SJSA1 (cell line): Measurements from ENCODE around the gene RADIL. TPM values are rescaled to one million over a fixed set of nuclear protein-coding genes. Genes with fewer than 3 reads are reported as not detected.

Source experiments
- DNase-seq, 2 experiments: peaks; one replicate each; pipeline ENCODE4 v3.0.0-alpha.2; 2015 to 2020; ENCODE audit warnings: low spot score in 2 of 2, low read depth in 1 of 2
- H3K27ac ChIP-seq: fragments of 250-450 bp; sonication (Bioruptor Pico); 2 replicates; pipeline ENCODE4 v1.5.1; 2020; ENCODE audit warnings: mild to moderate bottlenecking, moderate library complexity
- H3K27me3 ChIP-seq: fragments of 250-450 bp; sonication (Bioruptor Pico); replicated peaks from 2 replicates; pipeline ENCODE4 v1.5.1; 2020; ENCODE audit warnings: mild to moderate bottlenecking, moderate library complexity
- H3K36me3 ChIP-seq: fragments of 250-450 bp; sonication (Bioruptor Pico); 2 replicates; pipeline ENCODE4 v1.5.1; 2020; ENCODE audit warnings: mild to moderate bottlenecking
- H3K4me1 ChIP-seq: fragments of 250-450 bp; sonication (Bioruptor Pico); replicated peaks from 2 replicates; pipeline ENCODE4 v1.6.1; 2021; ENCODE audit warnings: mild to moderate bottlenecking
- H3K4me3 ChIP-seq: fragments of 250-450 bp; sonication (Bioruptor Pico); 2 replicates; pipeline ENCODE4 v1.5.1; 2020; ENCODE audit warnings: mild to moderate bottlenecking
- H3K9me3 ChIP-seq: fragments of 250-450 bp; sonication (Bioruptor Pico); replicated peaks from 2 replicates; pipeline ENCODE4 v1.5.1; 2020; ENCODE audit warnings: mild to moderate bottlenecking
- total RNA-seq: library from RNA; depleted of rRNA; stranded (reverse); fragments of >200 nt; shearing (Covaris generic); gene quantifications from 2 replicates; pipeline ENCODE4 v1.2.3, GENCODE V29; 2014

RADIL gene
- total RNA-seq, 1 experiment from 2014 or later: 0.24 TPM

DNA sequence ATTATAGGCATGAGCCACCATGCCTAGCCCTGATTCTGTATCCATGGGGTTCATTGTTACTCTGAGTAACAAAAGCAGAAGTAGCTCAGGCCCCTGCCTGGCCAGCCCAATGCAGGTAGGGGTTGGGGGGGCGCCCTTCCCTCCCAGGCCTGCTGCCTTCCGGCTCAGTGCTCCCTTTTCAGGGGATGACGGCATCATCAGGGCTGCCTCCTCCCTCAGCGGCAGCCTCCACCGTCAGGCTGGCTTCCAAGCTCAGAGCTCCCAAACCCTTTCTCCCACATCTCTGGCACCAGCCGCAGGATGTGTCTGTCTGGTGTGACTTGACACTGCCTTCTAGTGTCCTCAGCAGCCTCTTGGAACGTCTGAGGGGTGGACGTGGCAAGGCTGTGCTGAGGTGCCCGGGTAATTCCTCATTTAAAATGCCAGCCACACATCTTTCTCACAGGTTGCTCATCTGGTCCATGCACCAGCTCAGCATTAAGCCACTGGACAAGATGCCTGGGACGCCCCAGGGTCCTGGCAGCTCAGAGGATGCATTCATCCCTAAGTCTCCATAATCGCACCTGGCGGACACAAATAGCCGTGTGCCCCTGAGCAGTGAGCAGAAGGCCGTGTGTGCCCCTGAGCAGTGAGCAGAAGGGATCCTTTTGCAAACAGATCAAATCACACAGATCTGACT, 59.9 kb downstream of the RADIL start:
- peaks cover 38% of the 10 kb centered on the region for H3K27me3 ChIP-seq
- DNase-seq: no peak
- H3K9me3 ChIP-seq: no peaks in the 10 kb centered on the region
- no peaks in the 10 kb centered on the region for H3K4me1 ChIP-seq
- H3K36me3 ChIP-seq: no peaks in the 10 kb centered on the region
- H3K27ac ChIP-seq: no peak overlapping the region
- H3K4me3 ChIP-seq: no peak overlapping the region

DNA sequence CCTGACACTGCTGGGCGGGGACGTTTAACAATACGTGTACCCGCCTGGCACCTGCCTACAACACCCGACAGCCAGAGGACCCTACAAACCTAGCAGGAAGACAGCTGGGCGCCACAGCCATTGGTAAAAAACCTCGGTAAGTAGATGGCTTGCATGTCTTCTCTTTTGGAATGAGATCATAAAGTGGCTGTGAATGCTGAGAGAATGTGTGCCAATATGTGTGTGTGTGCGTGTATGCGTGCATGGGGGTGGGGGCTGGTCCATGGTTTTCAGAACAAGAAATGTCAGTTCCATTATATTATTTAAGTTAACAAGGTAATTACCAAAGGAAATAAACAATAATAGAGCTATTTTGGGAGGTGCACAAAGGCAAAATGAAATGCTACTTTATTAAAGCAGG, 60.8 kb downstream of the RADIL start:
- Histone ChIP-seq H3K9me3 (0 out of 2 replicates have a peak, but pooled peaks cover 2% of the 10 kb centered on the region), H3K4me1 (no peaks in the 10 kb centered on the region; the same call in 1 of the 2 replicates), H3K36me3 (no peaks in the 10 kb centered on the region), H3K27me3 (peaks cover 45% of the 10 kb centered on the region), H3K4me3 (no peak overlapping the region), H3K27ac (no peak overlapping the region)
- DNase-seq: no peak

DNA sequence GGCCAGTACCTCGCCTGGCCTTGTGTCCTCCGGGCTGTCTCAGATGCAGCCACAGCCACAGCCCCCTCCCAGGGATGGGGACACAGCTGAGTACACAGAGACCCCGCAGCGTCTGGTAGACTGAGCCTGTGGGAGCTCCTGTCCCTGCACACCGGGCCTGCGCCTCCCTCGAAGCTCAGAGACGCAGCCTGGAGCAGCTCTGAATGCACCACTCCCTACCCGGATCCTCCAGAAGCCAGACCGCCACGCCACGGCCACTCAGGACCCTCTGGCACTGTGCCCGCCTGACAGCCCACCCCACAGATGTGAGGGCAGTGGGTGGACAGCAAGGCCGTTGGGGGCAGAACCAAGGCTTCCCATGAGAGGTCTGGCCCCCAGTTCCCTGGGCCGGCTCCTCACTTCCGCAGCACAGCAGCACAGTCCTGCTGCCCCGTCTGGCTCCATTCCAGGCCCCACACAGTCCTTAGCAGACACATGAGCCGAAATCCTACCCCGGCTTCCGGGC, 62.5 kb downstream of the RADIL start:
- Histone ChIP-seq H3K4me3 (no peak overlapping the region), H3K9me3 (0 out of 2 replicates have a peak, but pooled peaks cover 2% of the 10 kb centered on the region), H3K27me3 (peaks cover 61% of the 10 kb centered on the region), H3K27ac (no peak overlapping the region), H3K36me3 (no peaks in the 10 kb centered on the region), H3K4me1 (no peaks in the 10 kb centered on the region; the same call in 1 of the 2 replicates)
- peak in 1 of 2 experiments; percentile 51 for DNase-seq

DNA sequence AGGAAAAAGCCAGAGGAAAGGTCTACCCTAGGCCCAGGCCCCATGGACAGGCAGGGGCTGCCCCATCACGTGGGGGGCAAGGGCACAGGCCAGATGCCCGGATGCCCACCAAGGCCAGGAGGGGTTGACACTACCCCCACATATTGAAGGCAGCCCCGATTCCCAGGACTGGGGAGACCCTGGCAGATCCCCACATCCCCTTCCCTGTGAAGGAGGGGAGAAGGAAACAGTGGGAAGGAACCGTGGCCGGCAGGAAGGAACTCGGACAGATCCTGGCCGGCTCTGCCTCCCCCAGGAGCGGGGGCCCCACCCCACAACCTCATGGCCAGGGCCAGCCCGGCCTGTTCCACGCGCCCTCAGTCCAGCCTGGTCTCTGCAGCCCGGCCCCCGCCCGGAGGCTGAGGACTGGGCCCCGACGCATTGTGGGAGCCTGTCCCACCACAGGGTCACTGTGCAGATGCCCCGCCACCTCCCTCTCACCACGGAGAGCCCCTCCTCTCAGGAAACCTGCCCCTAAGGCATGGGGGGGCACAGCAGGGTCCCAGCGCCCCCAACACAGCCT, 63.0 kb downstream of the RADIL start:
- DNase-seq: no peak
- Histone ChIP-seq H3K36me3 (no peaks in the 10 kb centered on the region), H3K27me3 (peaks cover 62% of the 10 kb centered on the region), H3K4me1 (no peaks in the 10 kb centered on the region; the same call in 1 of the 2 replicates), H3K27ac (no peak overlapping the region), H3K9me3 (0 out of 2 replicates have a peak, but pooled peaks cover 2% of the 10 kb centered on the region), H3K4me3 (no peak overlapping the region)

DNA sequence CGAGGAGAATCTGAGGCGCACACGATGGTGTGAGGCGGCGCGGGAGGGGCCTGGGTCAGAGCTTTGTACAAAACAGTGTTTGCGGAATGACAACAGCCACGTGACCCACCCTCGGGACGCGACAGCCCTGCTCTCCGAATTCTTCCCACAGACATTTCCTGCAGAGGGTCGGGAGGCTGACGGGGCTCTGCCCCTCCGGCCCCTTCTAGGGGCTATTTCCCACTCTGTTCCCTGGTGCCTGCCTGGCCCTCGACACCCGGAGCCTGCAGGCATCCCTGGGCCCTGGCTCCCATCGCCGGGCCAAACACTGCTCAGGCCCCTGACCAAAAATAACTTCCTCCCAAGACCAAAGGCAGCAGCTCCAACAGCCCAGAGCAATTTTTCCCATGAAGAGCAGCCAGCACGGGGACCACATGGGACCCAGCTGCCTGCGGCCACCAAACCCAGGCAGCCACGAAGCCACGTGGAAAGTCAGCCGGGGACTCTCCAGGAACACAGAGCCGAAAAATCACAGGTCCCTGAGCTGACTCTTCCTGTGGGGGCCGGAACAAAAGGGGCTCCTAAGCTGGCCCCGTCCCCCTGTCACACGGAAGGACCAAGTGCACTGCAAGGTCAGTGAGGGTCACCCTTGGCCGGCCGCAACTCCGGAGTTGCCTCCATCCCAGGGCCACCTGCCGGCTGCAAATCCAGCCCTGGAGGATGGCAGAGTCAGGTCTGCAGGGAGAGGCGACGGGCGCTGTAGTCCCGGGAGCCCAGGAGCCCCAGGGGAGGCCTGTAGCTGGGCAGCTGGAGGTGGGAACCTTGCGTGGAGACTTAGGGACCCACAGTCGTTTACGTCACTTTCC, 63.7 kb downstream of the RADIL start:
- Histone ChIP-seq H3K27me3 (peaks cover 62% of the 10 kb centered on the region), H3K36me3 (no peaks in the 10 kb centered on the region), H3K4me3 (no peak overlapping the region), H3K9me3 (0 out of 2 replicates have a peak, but pooled peaks cover 2% of the 10 kb centered on the region), H3K4me1 (no peaks in the 10 kb centered on the region; the same call in 1 of the 2 replicates), H3K27ac (no peak overlapping the region)
- DNase-seq: no peak

DNA sequence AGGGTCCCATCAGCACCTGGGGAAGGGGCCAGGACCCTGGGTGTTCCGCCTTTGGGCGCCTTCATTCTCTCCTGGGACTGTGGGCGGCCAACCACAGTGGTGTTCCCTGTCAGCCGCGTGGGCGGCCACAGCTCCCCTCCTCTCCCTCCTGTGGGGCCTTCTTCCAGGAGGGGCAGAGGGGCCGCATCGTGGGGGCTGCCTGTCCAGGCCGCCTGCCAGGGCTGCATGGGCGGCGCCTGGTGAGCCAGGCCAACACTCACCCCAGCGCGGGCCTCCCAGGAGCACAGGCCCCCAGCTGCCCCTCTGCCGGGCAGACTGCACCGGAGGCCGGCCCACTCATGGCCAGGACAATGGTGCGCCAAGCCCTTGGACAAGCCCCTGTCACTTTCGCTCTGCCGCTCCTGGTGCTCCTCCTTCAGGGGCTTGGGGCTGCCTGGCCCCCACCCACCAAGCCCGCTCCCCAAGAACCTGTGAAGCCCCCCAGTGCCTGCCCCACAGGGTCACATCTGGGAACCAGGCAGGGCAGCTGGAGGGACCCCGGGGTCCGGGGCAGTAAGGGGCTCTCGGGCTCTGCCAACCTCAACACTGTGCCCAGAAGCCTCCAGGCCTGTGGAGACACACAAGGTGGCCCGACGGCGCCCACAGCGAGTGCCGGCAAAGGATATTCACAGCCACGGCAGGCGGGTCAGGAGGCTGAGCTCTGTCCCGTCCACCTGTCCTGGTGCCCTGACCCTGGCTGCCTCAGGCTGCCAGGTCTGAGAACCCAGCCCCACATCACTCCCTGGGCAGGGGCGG, 65.3 kb downstream of the RADIL start:
- no peaks in the 10 kb centered on the region; the same call in 1 of the 2 replicates for H3K4me1 ChIP-seq
- H3K27ac ChIP-seq: no peak overlapping the region
- H3K36me3 ChIP-seq: no peaks in the 10 kb centered on the region
- H3K4me3 ChIP-seq: no peak overlapping the region
- DNase-seq: no peak
- peaks cover 57% of the 10 kb centered on the region for H3K27me3 ChIP-seq
- 0 out of 2 replicates have a peak, but pooled peaks cover 2% of the 10 kb centered on the region for H3K9me3 ChIP-seq

DNA sequence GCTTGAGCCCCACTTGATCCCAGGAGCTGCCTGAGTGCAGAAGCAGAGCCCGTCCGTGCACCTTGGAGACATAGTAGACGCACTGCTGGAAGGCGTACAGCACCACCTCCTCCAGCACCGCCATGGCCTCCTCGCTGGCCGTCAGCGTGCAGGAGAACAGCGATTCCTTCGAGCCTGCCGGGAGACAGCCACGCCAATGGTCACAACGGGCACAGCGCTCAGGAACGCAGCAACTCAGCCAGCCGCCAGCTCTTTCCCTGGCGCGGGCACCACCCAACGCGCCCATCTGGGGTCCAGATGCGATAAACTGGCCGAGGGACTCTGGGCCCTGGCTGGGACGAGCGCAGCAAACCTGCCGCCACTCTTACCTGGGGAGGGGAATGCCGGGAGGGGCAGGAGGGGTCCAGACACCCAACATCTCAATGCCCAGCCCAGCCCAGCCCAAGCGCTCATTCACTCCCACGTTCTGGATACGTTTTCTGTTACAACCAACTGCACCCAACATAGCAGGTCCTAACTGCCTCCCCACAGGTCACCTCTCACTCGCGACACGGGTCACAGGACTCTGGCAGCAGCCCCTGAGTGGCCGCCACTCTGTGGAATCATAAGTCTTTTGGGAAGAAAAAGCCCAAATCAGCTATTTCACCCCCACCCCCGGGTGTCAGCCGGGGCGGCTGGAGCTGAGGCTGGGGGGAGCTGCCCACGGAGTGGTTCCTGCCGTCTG, 66.2 kb downstream of the RADIL start:
- Histone ChIP-seq H3K36me3 (no peaks in the 10 kb centered on the region), H3K27ac (no peak overlapping the region), H3K9me3 (peaks cover 8% of the 10 kb centered on the region), H3K4me3 (no peak overlapping the region), H3K27me3 (peaks cover 57% of the 10 kb centered on the region), H3K4me1 (no peaks in the 10 kb centered on the region; the same call in 1 of the 2 replicates)
- no peak for DNase-seq

DNA sequence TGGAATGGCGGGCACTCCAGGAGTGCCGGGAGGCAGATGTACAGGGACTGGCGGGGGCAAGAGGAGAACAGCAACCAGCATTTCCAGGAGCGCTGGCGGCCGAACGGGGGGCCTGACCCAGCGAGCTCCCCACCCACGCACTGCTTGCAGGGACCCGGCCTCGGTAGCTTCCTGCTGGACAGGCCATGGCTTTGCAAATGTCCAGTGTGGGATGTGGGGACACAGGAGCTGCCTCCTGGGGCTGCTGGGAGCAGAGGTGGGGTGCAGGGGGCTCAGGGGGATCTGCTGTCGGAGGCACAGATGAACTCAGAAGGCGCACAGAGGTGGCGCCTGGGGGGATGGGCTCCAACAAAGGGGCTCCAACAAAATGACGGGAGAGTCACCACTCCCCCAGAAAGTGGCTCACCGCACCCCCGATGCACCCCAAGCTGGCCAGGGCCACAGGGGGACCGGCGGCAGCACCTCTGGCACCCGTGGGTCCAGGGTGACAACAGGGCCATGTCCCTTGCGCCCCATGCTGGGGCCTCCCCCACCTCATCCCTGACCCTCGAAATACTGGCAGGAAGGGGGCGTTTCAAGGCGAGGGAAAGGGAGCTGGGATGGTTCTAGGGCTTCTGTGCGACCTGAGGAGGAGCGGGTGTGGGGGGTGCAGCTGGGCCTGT, 67.0 kb downstream of the RADIL start:
- no peaks in the 10 kb centered on the region for H3K36me3 ChIP-seq
- DNase-seq: no peak
- no peak overlapping the region for H3K4me3 ChIP-seq
- H3K4me1 ChIP-seq: no peaks in the 10 kb centered on the region; the same call in 1 of the 2 replicates
- H3K27ac ChIP-seq: no peak overlapping the region
- H3K27me3 ChIP-seq: peaks cover 56% of the 10 kb centered on the region
- peaks cover 8% of the 10 kb centered on the region for H3K9me3 ChIP-seq

DNA sequence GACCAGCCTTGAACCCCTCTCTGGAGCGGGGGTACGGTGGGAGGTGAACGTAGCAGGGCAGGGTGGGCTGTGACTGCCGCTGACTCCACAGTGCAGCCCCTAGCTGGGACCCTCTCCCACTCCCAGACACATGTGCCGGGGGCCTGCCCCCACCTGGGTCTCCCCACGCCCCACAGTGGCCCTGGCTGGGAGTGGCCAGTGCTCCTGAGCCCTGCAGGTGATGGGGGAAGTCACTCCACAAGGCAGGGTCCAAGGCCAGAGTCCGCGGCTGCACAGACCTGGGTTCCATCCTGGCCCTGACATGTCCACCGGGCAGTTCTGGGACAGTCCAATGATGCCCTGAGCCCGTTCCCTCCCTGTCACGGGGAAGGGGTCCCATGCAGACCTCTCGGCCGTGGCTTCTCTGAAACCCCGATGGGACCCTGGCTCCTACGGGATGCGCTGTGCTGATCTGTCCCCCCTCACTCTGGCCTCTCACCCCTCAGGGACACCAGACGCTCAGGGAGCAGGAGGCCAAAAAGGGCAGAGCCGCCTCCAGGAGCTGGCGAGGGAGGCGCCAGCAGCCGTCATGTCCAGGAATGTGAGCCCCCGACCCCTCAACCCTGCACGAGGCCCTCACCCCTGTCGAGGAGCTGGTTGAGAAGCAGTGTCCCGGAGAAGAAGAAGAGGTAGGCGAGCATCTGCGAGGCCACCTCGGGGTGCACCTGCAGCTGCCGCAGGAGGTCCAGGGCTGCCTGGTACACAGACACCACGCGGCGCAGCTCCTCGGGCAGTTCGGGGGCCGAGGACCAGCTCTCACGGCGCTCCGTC, 67.7 kb downstream of the RADIL start:
- H3K27ac ChIP-seq: no peak overlapping the region
- H3K4me1 ChIP-seq: no peaks in the 10 kb centered on the region; the same call in 1 of the 2 replicates
- DNase-seq: no peak
- peaks cover 8% of the 10 kb centered on the region for H3K9me3 ChIP-seq
- H3K4me3 ChIP-seq: no peak overlapping the region
- H3K27me3 ChIP-seq: peaks cover 49% of the 10 kb centered on the region
- H3K36me3 ChIP-seq: no peaks in the 10 kb centered on the region

DNA sequence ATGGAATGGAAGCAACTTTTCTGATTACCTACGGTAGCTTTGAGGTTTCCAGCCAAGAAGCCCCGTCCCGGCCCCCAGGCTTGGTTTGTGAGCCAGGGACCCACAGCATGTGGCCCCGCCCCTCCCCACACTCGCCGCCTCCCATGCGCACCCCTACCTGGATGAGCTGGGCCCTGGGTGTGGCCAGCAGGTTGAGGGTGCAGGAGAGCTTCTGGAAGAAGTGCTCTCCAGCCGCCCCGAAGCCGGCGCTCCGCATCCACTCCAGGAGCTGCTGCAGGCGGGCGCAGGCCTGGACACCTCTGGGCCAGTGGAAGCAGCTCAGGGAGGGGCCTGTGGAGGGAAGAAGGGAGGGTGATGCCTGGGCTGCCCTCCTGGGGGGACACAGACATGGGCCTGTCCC, 68.4 kb downstream of the RADIL start:
- Histone ChIP-seq H3K4me3 (no peak overlapping the region), H3K36me3 (no peaks in the 10 kb centered on the region), H3K27me3 (peaks cover 42% of the 10 kb centered on the region), H3K27ac (no peak overlapping the region), H3K4me1 (no peaks in the 10 kb centered on the region; the same call in 1 of the 2 replicates), H3K9me3 (peaks cover 8% of the 10 kb centered on the region)
- DNase-seq: no peak

DNA sequence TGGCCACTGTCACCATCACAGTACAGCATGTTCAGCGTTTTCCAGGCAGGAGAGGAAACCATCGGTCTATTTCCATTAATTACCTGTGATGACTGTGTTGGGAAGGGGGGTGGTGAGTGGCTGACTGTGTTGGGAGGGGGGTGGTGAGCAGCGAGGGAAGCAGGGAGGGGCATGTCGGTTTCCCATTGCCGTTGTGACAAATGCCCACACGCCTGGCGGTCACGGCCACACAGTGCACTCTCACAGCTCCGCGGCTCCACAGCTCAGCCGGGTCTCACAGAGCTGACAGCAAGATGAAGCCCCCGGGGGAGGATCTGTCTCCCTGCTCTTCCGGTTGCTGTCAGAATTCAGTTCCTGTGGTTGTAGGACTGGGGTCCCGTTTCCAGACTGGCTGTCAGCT, 69.1 kb downstream of the RADIL start:
- Histone ChIP-seq H3K27ac (no peak overlapping the region), H3K4me3 (no peak overlapping the region), H3K9me3 (peaks cover 8% of the 10 kb centered on the region), H3K27me3 (peaks cover 35% of the 10 kb centered on the region), H3K36me3 (no peaks in the 10 kb centered on the region), H3K4me1 (no peaks in the 10 kb centered on the region; the same call in 1 of the 2 replicates)
- no peak for DNase-seq
